Activated naive CD4-positive, alpha-beta T cell (primary cell): Measurements from ENCODE around the gene CMTM7.
A peak's percentile ranks its signal among the peaks of the same experiment; 100 is the strongest.

Experiments used
- DNase-seq, 4 experiments: peaks; one replicate each; lab custom pipeline; 2025; lab: John Stamatoyannopoulos, UW

CMTM7 gene

DNA sequence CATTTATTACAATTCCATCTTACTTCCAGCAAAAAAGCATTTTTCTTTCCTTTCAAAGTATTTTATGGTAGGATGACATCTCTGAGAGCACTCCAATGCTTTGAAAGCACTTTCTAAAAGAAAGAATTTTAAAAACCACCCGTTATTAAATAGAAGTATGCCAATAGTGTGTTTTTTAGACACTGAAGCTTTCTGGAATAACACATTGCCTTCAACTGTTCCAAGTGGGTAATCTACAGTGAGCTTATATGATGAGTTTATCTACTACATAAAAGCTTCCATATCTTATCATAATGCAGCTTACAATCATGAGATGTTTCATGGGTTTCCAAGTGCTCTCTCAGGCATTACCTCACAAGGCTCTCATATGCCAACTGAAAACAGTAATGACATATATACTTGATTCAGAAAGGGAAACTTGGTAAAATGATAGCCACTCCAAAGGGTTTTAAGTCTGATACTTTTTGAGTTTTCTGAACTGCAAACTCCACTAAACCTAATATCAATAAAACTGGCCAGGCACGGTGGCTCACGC is 96.9 kb downstream of the CMTM7 start:
- DNase-seq = no peak

DNA sequence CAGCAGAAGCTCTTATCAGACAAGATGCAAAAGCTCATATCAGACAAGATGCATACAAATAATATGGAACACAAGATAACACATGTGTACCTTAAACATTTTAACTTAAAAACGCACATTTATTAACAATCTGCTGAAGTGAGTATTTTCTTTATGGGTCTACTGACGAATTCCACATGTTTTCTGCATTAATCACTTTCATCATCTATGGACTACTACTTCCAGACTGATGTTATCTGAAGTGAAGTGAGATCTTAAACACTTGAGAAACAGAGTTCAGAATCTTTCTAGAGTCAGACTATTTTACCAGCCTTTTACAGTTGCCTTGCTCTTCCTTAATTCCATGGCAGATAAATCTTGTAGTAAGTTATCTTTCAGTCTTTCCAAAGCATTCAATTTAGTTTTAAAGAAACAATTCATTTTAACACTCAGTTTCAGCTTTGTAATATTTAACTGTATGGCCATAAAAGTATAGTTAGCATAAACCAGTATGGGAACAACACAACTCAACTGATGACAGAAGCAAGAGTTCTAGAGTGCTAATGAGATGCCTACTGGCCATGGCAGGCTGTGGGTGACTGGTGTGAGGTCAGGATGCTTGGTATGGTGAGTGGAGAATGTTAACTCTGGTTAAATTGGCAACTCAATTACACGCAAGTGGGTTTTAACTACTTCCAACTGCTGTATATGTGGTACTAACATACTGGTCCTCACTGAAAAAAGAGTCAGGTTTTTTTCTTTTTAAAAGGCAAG is 101.2 kb downstream of the CMTM7 start:
- no peak for DNase-seq

GRCh38 chr3:32493437-32494414 is 102.1 kb downstream of the CMTM7 start:
- no peak for DNase-seq

GRCh38 chr3:32495085-32495484 is 103.4 kb downstream of the CMTM7 start:
- no peak for DNase-seq

DNA sequence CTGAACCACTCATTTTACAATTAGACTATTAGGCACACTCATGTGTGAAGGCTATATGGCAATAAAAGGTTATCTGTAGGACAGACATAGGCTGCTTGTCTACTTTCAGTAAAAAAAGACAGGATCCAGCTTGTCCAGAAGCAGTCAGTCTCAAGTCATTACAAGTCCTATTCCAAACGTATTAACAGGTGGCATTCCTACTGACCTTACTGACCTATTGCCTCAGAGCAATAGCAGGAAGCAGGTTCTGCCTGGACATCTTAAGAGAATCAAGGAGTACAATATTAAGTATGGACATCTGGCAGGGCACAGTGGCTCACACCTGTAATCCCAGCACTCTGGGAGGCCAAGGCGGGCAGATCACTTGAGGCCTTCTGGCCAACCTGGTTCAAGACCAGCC is 104.0 kb downstream of the CMTM7 start:
- DNase-seq = no peak

- no peak for DNase-seq
Observed at GRCh38 chr3:32498252-32498651, 106.6 kb downstream of the CMTM7 start.

DNA sequence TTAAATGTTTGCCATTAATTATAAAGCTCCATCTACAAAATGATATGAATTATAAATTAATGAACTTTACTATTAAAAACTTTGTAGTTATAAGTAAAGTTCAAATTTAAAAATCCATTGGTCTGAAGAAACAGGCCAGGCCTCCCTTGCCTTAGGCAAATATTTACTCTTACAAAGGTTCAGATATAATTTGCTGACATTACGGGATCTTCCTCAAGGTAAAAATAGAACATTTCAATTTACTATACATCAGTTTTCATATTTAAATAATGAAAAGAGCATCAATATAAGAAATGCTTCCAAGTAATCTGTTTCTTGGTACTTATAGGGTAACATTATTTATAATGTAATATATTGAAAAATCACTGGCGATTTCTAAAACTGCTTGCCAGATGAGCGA is 107.3 kb downstream of the CMTM7 start:
- DNase-seq = no peak

DNA sequence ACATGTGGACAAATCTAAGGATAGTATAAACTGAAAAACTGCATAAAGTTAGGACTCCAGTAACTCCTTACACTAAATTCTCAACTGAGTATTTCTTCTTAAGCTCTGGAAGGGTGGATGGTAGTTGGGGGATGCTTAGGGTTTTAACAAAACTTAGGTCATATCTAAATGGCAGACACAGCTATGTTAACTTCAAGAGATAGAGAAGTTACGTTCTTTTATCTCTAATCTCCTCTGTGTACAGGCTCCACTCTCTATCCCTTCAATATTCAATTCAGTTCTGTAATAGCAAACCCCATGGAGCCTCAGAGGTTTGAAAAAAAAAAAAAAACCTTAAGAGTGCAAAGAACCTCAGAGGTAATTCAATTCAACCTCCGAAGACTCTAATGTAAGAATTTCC is 107.9 kb downstream of the CMTM7 start:
- no peak for DNase-seq

GRCh38 chr3:32500231-32500630 is 108.6 kb downstream of the CMTM7 start:
- DNase-seq = no peak

- no peak for DNase-seq
Observed at GRCh38 chr3:32500880-32501782, 109.5 kb downstream of the CMTM7 start.

DNA sequence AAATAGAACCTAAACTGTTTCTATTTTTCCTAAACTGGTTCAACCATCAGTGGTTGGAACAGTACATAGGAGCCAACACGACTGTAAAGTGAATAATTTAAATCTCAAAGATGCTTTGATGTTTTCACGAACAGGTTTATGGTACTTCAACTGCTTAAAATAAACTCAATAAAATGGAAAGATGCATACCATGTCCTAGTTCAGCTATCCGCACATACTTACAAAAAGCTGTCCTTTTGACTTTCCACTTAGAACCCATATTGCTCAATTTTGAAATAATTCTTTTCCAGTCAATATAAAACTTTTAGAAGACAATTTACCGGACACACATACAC is 110.1 kb downstream of the CMTM7 start:
- DNase-seq = no peak

DNA sequence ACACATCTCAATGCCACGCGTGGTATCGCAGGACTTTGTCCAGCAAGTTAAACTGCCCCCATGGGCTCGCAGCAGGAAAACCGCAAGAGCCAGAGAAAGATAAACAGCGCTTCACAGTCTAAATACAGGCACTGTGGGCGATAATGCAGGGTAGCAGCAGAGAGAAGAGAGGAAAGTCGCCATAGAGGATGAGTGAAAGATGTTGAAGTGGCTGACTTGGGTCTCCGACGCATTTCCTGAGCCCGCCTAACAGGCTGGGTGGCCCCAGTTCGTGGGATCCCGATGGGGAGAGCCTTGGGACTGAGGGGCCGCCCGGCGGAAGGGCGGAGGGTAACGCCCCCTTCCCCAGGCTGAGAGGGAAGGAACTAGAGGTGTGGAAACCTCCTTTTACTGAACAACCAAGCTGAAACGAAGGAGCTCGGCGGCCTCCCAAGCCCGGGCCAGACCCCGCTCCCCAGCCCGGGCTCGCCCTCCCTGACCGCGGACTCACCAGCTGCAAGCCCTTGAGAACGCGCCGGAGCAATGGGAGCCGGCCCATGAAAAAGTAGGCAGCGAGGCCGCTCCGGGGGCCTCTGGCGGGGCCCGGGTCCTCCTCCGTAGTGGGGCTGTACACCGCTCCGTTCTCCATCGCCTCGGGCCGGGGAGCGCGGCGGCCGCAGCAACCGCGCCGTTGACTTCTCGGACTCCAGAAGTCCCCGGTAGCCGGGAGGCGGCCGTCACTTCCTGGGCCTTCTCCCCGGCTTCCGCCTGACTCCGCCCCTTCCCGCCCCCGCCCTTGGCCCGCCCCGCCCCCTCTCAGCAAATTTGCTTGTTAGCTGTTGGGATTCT is 110.7 kb downstream of the CMTM7 start, which contains the start of gene CMTM6:
TSS of gene CMTM6 (minus strand) at position 735 of the 828 bp plus-strand sequence. CDS start at position 628, 107 bp downstream.
- peak; percentile 34 to 75 (median 63) for DNase-seq

GRCh38 chr3:32502946-32503286 is 111.3 kb downstream of the CMTM7 start:
- DNase-seq = no peak
